A549 (cell line): ENCODE measurements around the gene IL6R. TPM values are rescaled to one million over a fixed set of nuclear protein-coding genes. Genes with fewer than 3 reads are reported as not detected.

Source experiments
- ATAC-seq, 2 experiments: fragments of 200-7000 bp in 1 of 2; fragments of >200 bp in 1 of 2; cut with Nextera tagmentation in 1 of 2; cut with Tn5 transposase in 1 of 2; 3 replicates each; pipeline versions ENCODE4 v1.8.0 to v1.9.1; 2018 to 2020; ENCODE audit warnings: mild to moderate bottlenecking in 1 of 2, moderate library complexity in 1 of 2
- CTCF ChIA-PET: fragments of 300-600 bp; sonication (Branson Sonifier 250); formaldehyde crosslinking; extraction: SDS; loops from one replicate; lab custom pipeline; 2021; ENCODE audit warnings: antibody characterized with exemption, inconsistent platforms; lab: Yijun Ruan, JAX
- POLR2A ChIA-PET: fragments of 350-600 bp; formaldehyde crosslinking; extraction: SDS; loops from one replicate; lab custom pipeline; 2021; ENCODE audit warnings: antibody characterized with exemption, inconsistent platforms; lab: Yijun Ruan, JAX
- DNase-seq, 2 experiments: peaks; one replicate each; pipeline versions ENCODE4 v3.0.0 to v3.0.0-alpha.2; 2011 to 2016; ENCODE audit warnings: low read depth in 1 of 2, low spot score in 1 of 2
- FAIRE-seq: peaks from 2 replicates; lab custom pipeline; 2011; peaks lifted over from hg19 to GRCh38; lab: Jason Lieb, UNC
- H3K27ac ChIP-seq, 2 experiments: fragments of >200 bp; sonication (Bioruptor Twin); formaldehyde crosslinking; 3 replicates each; pipeline ENCODE4 v1.5.1; 2016 to 2017
- H3K4me1 ChIP-seq: fragments of >200 bp; sonication (Bioruptor Twin); formaldehyde crosslinking; 3 replicates; pipeline ENCODE4 v1.6.1; 2016
- H3K4me2 ChIP-seq: fragments of >200 bp; sonication (Bioruptor Twin); formaldehyde crosslinking; 3 replicates; pipeline ENCODE4 v1.6.1; 2016
- H3K4me3 ChIP-seq: fragments of >200 bp; sonication (Bioruptor Twin); formaldehyde crosslinking; 3 replicates; pipeline ENCODE4 v1.5.1; 2016
- H3K9me3 ChIP-seq: fragments of >200 bp; sonication (Bioruptor Twin); formaldehyde crosslinking; 3 replicates; pipeline ENCODE4 v1.6.1; 2016
- CBX2 ChIP-seq: fragments of 200-600 bp; sonication (generic); IDR thresholded peaks from 2 replicates; pipeline ENCODE4 v1.6.1; 2016; ENCODE audit warnings: low read depth, mild to moderate bottlenecking, borderline replicate concordance
- CBX8 ChIP-seq: fragments of 200-600 bp; sonication (generic); IDR thresholded peaks from 2 replicates; pipeline ENCODE4 v1.6.1; 2016
- CHD2 ChIP-seq: fragments of 150-350 bp; IDR thresholded peaks from 2 replicates; pipeline ENCODE4 v1.6.1; 2014; ENCODE audit warnings: low read length; ENCODE audit not compliant: partially characterized antibody
- EHF ChIP-seq: fragments of 250-450 bp; sonication (Bioruptor Pico); IDR thresholded peaks from 2 replicates; pipeline ENCODE4 v1.5.0; 2020; ENCODE audit warnings: mild to moderate bottlenecking
- FOSL2 ChIP-seq, 2 experiments: fragments of 450-650 bp in 1 of 2; fragments of >200 bp in 1 of 2; sonication (Bioruptor Twin) in 1 of 2; formaldehyde crosslinking; IDR thresholded peaks; 2 replicates each; pipeline versions ENCODE4 v1.5.0 to v1.6.1; 2016 to 2020; ENCODE audit warnings: mild to moderate bottlenecking in 1 of 2, moderate library complexity in 1 of 2
- FOXS1 ChIP-seq: fragments of 250-450 bp; sonication (Bioruptor Pico); IDR thresholded peaks from 2 replicates; pipeline ENCODE4 v1.5.0; 2020; ENCODE audit warnings: mild to moderate bottlenecking, moderate library complexity
- HOXB13 ChIP-seq: fragments of 250-450 bp; sonication (Bioruptor Pico); IDR thresholded peaks from 2 replicates; pipeline ENCODE4 v1.5.0; 2020; ENCODE audit warnings: low read depth, mild to moderate bottlenecking, moderate library complexity
- JUNB ChIP-seq: fragments of >200 bp; sonication (Bioruptor Twin); formaldehyde crosslinking; IDR thresholded peaks from 2 replicates; pipeline ENCODE4 v1.6.1; 2016
- NFE2L2 ChIP-seq: fragments of 150-350 bp; conservative IDR thresholded peaks from 2 replicates; pipeline ENCODE4 v1.6.1; 2014; ENCODE audit warnings: low read length
- NPAS2 ChIP-seq: fragments of 250-450 bp; sonication (Bioruptor Pico); IDR thresholded peaks from 2 replicates; pipeline ENCODE4 v1.8.0; 2022; ENCODE audit warnings: mild to moderate bottlenecking, moderate library complexity, borderline replicate concordance
- POLR2A ChIP-seq: IDR thresholded peaks from 2 replicates; pipeline ENCODE4 v1.6.1; 2012; ENCODE audit warnings: mild to moderate bottlenecking, low read length
- RAD21 ChIP-seq, 2 experiments: fragments of >200 bp in 1 of 2; sonication (Bioruptor Twin) in 1 of 2; formaldehyde crosslinking in 1 of 2; IDR thresholded peaks in 1 of 2; conservative IDR thresholded peaks in 1 of 2; 2 replicates in 1 of 2; 3 replicates in 1 of 2; pipeline ENCODE4 v1.6.1; 2012 to 2018; ENCODE audit warnings: inconsistent platforms in 1 of 2
- RFX5 ChIP-seq: fragments of 450-650 bp; IDR thresholded peaks from 2 replicates; pipeline ENCODE4 v1.7.1; 2014; ENCODE audit warnings: antibody characterized with exemption, mild to moderate bottlenecking, moderate library complexity
- RNF2 ChIP-seq: fragments of 200-600 bp; sonication (generic); IDR thresholded peaks from 2 replicates; pipeline ENCODE4 v1.6.1; 2016; ENCODE audit warnings: low read depth, mild to moderate bottlenecking, antibody characterized with exemption, moderate library complexity, borderline replicate concordance
- SMC3 ChIP-seq: fragments of >200 bp; sonication (Bioruptor Twin); formaldehyde crosslinking; IDR thresholded peaks from 3 replicates; pipeline ENCODE4 v1.6.1; 2018; ENCODE audit warnings: inconsistent platforms
- SREBF2 ChIP-seq: fragments of 450-650 bp; IDR thresholded peaks from 2 replicates; pipeline ENCODE4 v1.6.1; 2014; ENCODE audit warnings: mild to moderate bottlenecking, moderate library complexity
- WGBS: methylation state at CpG from one replicate; pipeline ENCODE4 v1.1.6; 2017; ENCODE audit errors: missing lambda C conversion rate; 5-methylcytosine and 5-hydroxymethylcytosine counted together
- polyA plus RNA-seq, 4 experiments: library from polyadenylated mRNA; depleted of rRNA in 3 of 4; stranded (reverse); fragments of >200 nt; fragmentation: RNase III in 1 of 4; extraction: RNeasy Plus Mini Kit Qiagen cat#74134 plus additional on column Dnase treatment in 1 of 4; gene quantifications; 2 replicates in 3 of 4; 3 replicates in 1 of 4; pipeline ENCODE4 v1.2.3, GENCODE V29; 2011 to 2017
- TF ChIP-seq, protein P1 (sequence below): fragments of 250-450 bp; sonication (Bioruptor Pico); IDR thresholded peaks from 2 replicates; pipeline ENCODE4 v1.5.0; 2021; ENCODE audit warnings: mild to moderate bottlenecking, moderate library complexity, borderline replicate concordance
- TF ChIP-seq, protein P2 (sequence below): fragments of 150-350 bp; IDR thresholded peaks from 2 replicates; pipeline ENCODE4 v1.6.1; 2014; ENCODE audit warnings: low read depth, mild to moderate bottlenecking, low read length
- TF ChIP-seq, protein P3 (sequence below): fragments of >200 bp; sonication (Bioruptor Twin); formaldehyde crosslinking; IDR thresholded peaks from 3 replicates; pipeline ENCODE4 v1.5.1; 2016

The IL6R gene
- polyA plus RNA-seq, 2 of the 4 experiments (the other 2 are of a cell fraction): 2.2 to 2.7 TPM

DNA sequence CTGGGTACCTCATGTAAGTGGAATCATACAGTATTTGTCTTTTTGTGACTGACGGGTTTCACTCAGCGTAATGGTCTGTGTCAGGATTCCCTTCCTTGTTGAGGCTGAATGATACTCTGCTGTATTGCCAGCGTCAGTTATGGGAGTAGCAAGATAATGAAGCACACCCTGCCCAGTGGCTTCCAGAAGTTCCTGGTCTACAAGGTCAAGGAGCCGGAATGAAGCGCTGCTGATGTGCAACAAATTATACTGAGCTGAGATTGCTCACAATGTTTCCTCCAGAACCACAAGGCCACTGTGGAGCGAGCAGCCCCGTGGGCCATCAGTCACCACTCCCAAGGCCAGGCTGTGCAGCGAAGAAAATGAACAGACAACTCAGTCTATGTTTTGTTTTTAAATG, 72.9 kb downstream of the IL6R start:
- DNase-seq (no peak), FAIRE-seq (no peak), ATAC-seq (no peak)
- Histone ChIP-seq H3K4me2 (no peak overlapping the region), H3K27ac (0 out of 6 replicates have a peak overlapping the region, but pooled peaks of 1 of the 2 experiments have one; percentile 15), H3K9me3 (no peaks in the 10 kb centered on the region), H3K4me1 (0 out of 3 replicates have a peak, but pooled peaks cover 5% of the 10 kb centered on the region), H3K4me3 (no peak overlapping the region)
- ChIA-PET POLR2A (no interaction called here), CTCF (interaction anchor here (0.5 to 3.2 kb wide), 7 partner anchors 10 to 159 kb away, joined by 3 to 34 read pairs (median 4); no protein-coding TSS in a partner anchor)
- no peak for TF ChIP-seq EHF
- no peak for TF ChIP-seq CHD2
- no peak for TF ChIP-seq FOSL2 (IDR thresholded peaks at IDR 0.05)
- TF ChIP-seq FOSL2 (CRISPR knock-in tag; IDR thresholded peaks at IDR 0.05): no peak
- TF ChIP-seq SREBF2: no peak
- TF ChIP-seq, protein P1, sequence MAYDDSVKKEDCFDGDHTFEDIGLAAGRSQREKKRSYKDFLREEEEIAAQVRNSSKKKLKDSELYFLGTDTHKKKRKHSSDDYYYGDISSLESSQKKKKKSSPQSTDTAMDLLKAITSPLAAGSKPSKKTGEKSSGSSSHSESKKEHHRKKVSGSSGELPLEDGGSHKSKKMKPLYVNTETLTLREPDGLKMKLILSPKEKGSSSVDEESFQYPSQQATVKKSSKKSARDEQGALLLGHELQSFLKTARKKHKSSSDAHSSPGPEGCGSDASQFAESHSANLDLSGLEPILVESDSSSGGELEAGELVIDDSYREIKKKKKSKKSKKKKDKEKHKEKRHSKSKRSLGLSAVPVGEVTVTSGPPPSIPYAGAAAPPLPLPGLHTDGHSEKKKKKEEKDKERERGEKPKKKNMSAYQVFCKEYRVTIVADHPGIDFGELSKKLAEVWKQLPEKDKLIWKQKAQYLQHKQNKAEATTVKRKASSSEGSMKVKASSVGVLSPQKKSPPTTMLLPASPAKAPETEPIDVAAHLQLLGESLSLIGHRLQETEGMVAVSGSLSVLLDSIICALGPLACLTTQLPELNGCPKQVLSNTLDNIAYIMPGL (CRISPR knock-in tag): no peak
- TF ChIP-seq FOXS1 (CRISPR knock-in tag): no peak
- TF ChIP-seq NPAS2 (CRISPR knock-in tag): no peak
- no peak for TF ChIP-seq JUNB
- no peak for TF ChIP-seq POLR2A
- 89% methylated on average over 7 of the region's 8 CpGs for WGBS

DNA sequence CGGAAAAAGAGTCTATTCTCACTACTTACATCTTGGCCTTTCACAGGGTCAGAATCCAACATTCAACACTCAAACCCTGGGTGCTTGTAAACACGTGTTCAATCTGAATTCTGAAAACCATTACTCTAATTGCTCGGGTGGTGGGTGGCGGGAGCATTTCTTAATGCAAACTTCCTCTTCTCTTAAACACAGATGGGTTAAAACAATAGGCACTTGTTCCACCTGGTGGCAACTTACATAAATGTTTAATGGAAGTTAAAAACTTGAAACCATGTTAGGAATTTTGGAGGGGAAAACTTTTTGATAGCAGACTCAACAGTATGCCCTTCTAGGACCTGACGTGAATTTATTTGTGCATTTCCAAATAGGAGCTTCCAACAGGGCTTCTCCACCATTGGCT, 73.5 kb downstream of the IL6R start:
- DNase-seq: peak in 1 of 2 experiments; percentile 45
- POLR2A ChIA-PET: interaction anchor here (1.1 kb wide), 1 partner anchor 458 kb away, joined by 5 read pairs; the partner anchor contains the start of gene PMVK
- CTCF ChIA-PET: interaction anchor here (0.6 to 5.3 kb wide), 36 partner anchors 9 to 458 kb away, joined by 3 to 79 read pairs (median 5); partner anchors contain the start of genes CHRNB2, PMVK and SHE
- 0 out of 3 replicates have a peak, but pooled peaks cover 5% of the 10 kb centered on the region for H3K4me1 ChIP-seq
- WGBS: 63% methylated on average over 5 of the region's 5 CpGs
- peak overlapping the region in 1 of 2 experiments; percentile 67; a peak in 1 of 6 replicates for H3K27ac ChIP-seq
- no peak for ATAC-seq
- no peak for FAIRE-seq
- no peak overlapping the region for H3K4me3 ChIP-seq
- H3K4me2 ChIP-seq: no peak overlapping the region
- TF ChIP-seq SMC3 (peak; percentile 65), CBX2 (no peak), RFX5 (no peak), JUNB (no peak), RNF2 (no peak), NFE2L2 (no peak), RAD21 (conservative IDR thresholded peaks at IDR 0.05 in 1 of 2, IDR thresholded peaks at IDR 0.05 in 1 of 2) (peak; percentile 38 to 60), CBX8 (no peak), HOXB13 (CRISPR knock-in tag) (no peak)
- TF ChIP-seq, protein P1 (CRISPR knock-in tag): no peak
- TF ChIP-seq, protein P2, sequence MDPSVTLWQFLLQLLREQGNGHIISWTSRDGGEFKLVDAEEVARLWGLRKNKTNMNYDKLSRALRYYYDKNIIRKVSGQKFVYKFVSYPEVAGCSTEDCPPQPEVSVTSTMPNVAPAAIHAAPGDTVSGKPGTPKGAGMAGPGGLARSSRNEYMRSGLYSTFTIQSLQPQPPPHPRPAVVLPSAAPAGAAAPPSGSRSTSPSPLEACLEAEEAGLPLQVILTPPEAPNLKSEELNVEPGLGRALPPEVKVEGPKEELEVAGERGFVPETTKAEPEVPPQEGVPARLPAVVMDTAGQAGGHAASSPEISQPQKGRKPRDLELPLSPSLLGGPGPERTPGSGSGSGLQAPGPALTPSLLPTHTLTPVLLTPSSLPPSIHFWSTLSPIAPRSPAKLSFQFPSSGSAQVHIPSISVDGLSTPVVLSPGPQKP: no peak
- TF ChIP-seq, protein P3, sequence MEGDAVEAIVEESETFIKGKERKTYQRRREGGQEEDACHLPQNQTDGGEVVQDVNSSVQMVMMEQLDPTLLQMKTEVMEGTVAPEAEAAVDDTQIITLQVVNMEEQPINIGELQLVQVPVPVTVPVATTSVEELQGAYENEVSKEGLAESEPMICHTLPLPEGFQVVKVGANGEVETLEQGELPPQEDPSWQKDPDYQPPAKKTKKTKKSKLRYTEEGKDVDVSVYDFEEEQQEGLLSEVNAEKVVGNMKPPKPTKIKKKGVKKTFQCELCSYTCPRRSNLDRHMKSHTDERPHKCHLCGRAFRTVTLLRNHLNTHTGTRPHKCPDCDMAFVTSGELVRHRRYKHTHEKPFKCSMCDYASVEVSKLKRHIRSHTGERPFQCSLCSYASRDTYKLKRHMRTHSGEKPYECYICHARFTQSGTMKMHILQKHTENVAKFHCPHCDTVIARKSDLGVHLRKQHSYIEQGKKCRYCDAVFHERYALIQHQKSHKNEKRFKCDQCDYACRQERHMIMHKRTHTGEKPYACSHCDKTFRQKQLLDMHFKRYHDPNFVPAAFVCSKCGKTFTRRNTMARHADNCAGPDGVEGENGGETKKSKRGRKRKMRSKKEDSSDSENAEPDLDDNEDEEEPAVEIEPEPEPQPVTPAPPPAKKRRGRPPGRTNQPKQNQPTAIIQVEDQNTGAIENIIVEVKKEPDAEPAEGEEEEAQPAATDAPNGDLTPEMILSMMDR: peak; percentile 40; the same call in 2 of the 3 replicates
- H3K9me3 ChIP-seq: no peaks in the 10 kb centered on the region
